Gastrocnemius medialis (tissue), 4 donors: ENCODE data around the gene ACSS2. TPM values are rescaled to one million over a fixed set of nuclear protein-coding genes. Genes with fewer than 3 reads are reported as not detected.

Experiments used
- ATAC-seq, 2 donors: fragments of 150-250 bp; one replicate each; pipeline ENCODE4 v1.9.1; 2016
- DNase-seq, 2 donors: peaks; one replicate each; pipeline ENCODE4 v3.0.0-alpha.2; 2019
- H3K27ac ChIP-seq, 4 donors: fragments of 200-600 bp; sonication (generic); 1 replicate in 1 of 4; 2 replicates in 3 of 4; pipeline ENCODE4 v1.5.1; 2016 to 2018; ENCODE audit warnings: mild to moderate bottlenecking in 2 of 4, moderate library complexity in 1 of 4
- H3K27me3 ChIP-seq, 3 donors: fragments of 200-600 bp; sonication (generic) in 2 of 3; 1 replicate in 1 of 3; 2 replicates in 2 of 3; pipeline versions ENCODE4 v1.5.1 to v1.6.0; 2016 to 2019; ENCODE audit warnings: mild to moderate bottlenecking in 1 of 3, moderate library complexity in 1 of 3
- H3K36me3 ChIP-seq, 2 donors: fragments of 200-600 bp; sonication (generic) in 1 of 2; one replicate each; pipeline ENCODE4 v1.5.1; 2017 to 2018
- H3K4me1 ChIP-seq, 2 donors: fragments of 200-600 bp; sonication (generic) in 1 of 2; one replicate each; pipeline ENCODE4 v1.5.1; 2016 to 2017; ENCODE audit warnings: mild to moderate bottlenecking in 2 of 2
- H3K4me3 ChIP-seq, 4 donors: fragments of 200-600 bp; sonication (generic) in 3 of 4; 1 replicate in 1 of 4; 2 replicates in 3 of 4; pipeline ENCODE4 v1.5.1; 2016 to 2019; ENCODE audit warnings: mild to moderate bottlenecking in 2 of 4
- H3K9me3 ChIP-seq, 3 donors: fragments of 200-600 bp; sonication (generic) in 2 of 3; 1 replicate in 1 of 3; 2 replicates in 2 of 3; pipeline ENCODE4 v1.5.1; 2016 to 2019
- CTCF ChIP-seq, 5 experiments: fragments of 450-650 bp in 3 of 5; fragments of 200-600 bp in 2 of 5; sonication (generic) in 2 of 5; IDR thresholded peaks in 4 of 5; conservative IDR thresholded peaks in 1 of 5; 1 replicate in 4 of 5; 2 replicates in 1 of 5; pipeline ENCODE4 v1.5.1; 2016 to 2019; ENCODE audit warnings: antibody characterized with exemption in 5 of 5, mild to moderate bottlenecking in 3 of 5, moderate library complexity in 3 of 5
- POLR2A ChIP-seq, 2 donors: fragments of 450-650 bp; IDR thresholded peaks; one replicate each; pipeline ENCODE4 v1.6.1; 2017; ENCODE audit warnings: antibody characterized with exemption in 2 of 2, mild to moderate bottlenecking in 2 of 2, moderate library complexity in 2 of 2
- in situ Hi-C, 4 donors: fragments of 200-750 bp; cut with MboI; loops; one replicate each; pipeline versions ENCODE4 v1.15.0 to v1.8.0; 2017; ENCODE audit warnings: low sequenced_read_pairs in 4 of 4
- intact Hi-C: fragments of 100-400 bp; cut with DNase I; formaldehyde crosslinking; loops from one replicate; pipeline ENCODE4 v1.15.1; 2023; ENCODE audit warnings: low total_unique reads
- total RNA-seq, 4 donors: library from RNA; depleted of rRNA; stranded (reverse); fragments of >200 nt; gene quantifications; one replicate each; pipeline versions ENCODE4 v1.1.0 to v1.2.3, GENCODE V29; 2016

The ACSS2 gene
- total RNA-seq, 4 donors from 2014 or later: 70.5 to 94.7 (median 88.1) TPM

- DNase-seq: no peak
- Histone ChIP-seq H3K9me3 (no peaks in the 10 kb centered on the region), H3K36me3 (no peaks in the 10 kb centered on the region), H3K27me3 (no peaks in the 10 kb centered on the region), H3K4me3 (no peak overlapping the region), H3K27ac (peak overlapping the region; percentile 21 to 68 (median 40)), H3K4me1 (peaks cover 29 to 53% of the 10 kb centered on the region in 2 donors)
- in situ Hi-C loops (no loop called here), intact Hi-C loops (no loop called here)
- TF ChIP-seq POLR2A (IDR thresholded peaks at IDR 0.05) (no peak), CTCF (IDR thresholded peaks at IDR 0.05 in 4 of 5, conservative IDR thresholded peaks at IDR 0.05 in 1 of 5) (no peak)
- ATAC-seq: peak; percentile 15 to 49
These were observed 71.6 kb downstream of the ACSS2 start for GRCh38 chr20:34948030-34948429.

GRCh38 chr20:34949120-34949519 is 72.7 kb downstream of the ACSS2 start:
- TF ChIP-seq CTCF (IDR thresholded peaks at IDR 0.05 in 4 of 5, conservative IDR thresholded peaks at IDR 0.05 in 1 of 5) (no peak), POLR2A (IDR thresholded peaks at IDR 0.05) (no peak)

GRCh38 chr20:34951252-34951651 is 74.8 kb downstream of the ACSS2 start:
- intact Hi-C loops: loop anchor here (10.0 kb wide), 1 partner anchor 144 kb away; the partner anchor contains the start of gene TRPC4AP
- peak overlapping the region; percentile 83 to 98 (median 91) for H3K27ac ChIP-seq
- no peaks in the 10 kb centered on the region for H3K27me3 ChIP-seq
- no peak overlapping the region for H3K4me3 ChIP-seq
- H3K36me3 ChIP-seq: no peaks in the 10 kb centered on the region
- ATAC-seq (peak; percentile 56 to 58), DNase-seq (no peak)
- no peaks in the 10 kb centered on the region for H3K9me3 ChIP-seq
- in situ Hi-C loops: no loop called here
- peaks cover 24 to 62% of the 10 kb centered on the region in 2 donors for H3K4me1 ChIP-seq
- no peak for TF ChIP-seq POLR2A (IDR thresholded peaks at IDR 0.05)
- no peak for TF ChIP-seq CTCF (IDR thresholded peaks at IDR 0.05 in 4 of 5, conservative IDR thresholded peaks at IDR 0.05 in 1 of 5)

More at GRCh38 chr20:34949120-34949519, 72.7 kb downstream of the ACSS2 start:
- no peak overlapping the region for H3K4me3 ChIP-seq
- peaks cover 20 to 59% of the 10 kb centered on the region in 2 donors for H3K4me1 ChIP-seq
- no peak for DNase-seq
- intact Hi-C loops: no loop called here
- no peak for ATAC-seq
- in situ Hi-C loops: no loop called here
- no peaks in the 10 kb centered on the region for H3K36me3 ChIP-seq
- H3K9me3 ChIP-seq: no peaks in the 10 kb centered on the region
- no peak overlapping the region for H3K27ac ChIP-seq
- no peaks in the 10 kb centered on the region for H3K27me3 ChIP-seq

GRCh38 chr20:34951652-34952051 is 75.2 kb downstream of the ACSS2 start:
- in situ Hi-C loops (no loop called here), intact Hi-C loops (loop anchor here (10.0 kb wide), 1 partner anchor 143 kb away; the partner anchor contains the start of gene TRPC4AP)
- TF ChIP-seq CTCF (IDR thresholded peaks at IDR 0.05 in 4 of 5, conservative IDR thresholded peaks at IDR 0.05 in 1 of 5) (no peak), POLR2A (IDR thresholded peaks at IDR 0.05) (no peak)
- Histone ChIP-seq H3K36me3 (no peaks in the 10 kb centered on the region), H3K27me3 (no peaks in the 10 kb centered on the region), H3K4me1 (peaks cover 27 to 63% of the 10 kb centered on the region in 2 donors), H3K9me3 (no peaks in the 10 kb centered on the region), H3K27ac (peak overlapping the region; percentile 83 to 98 (median 91)), H3K4me3 (no peak overlapping the region)
- ATAC-seq: peak in 1 of 2 donors; percentile 0
- peak in 1 of 2 donors; percentile 54 for DNase-seq

- H3K27me3 ChIP-seq: no peaks in the 10 kb centered on the region
- no peaks in the 10 kb centered on the region for H3K36me3 ChIP-seq
- intact Hi-C loops (loop anchor here (10.0 kb wide), 1 partner anchor 142 kb away; the partner anchor contains the start of gene TRPC4AP), in situ Hi-C loops (no loop called here)
- no peaks in the 10 kb centered on the region for H3K9me3 ChIP-seq
- H3K4me1 ChIP-seq: peaks cover 27 to 65% of the 10 kb centered on the region in 2 donors
- H3K4me3 ChIP-seq: no peak overlapping the region
- ATAC-seq (no peak), DNase-seq (no peak)
- H3K27ac ChIP-seq: peak overlapping the region; percentile 83 to 98 (median 91)
- TF ChIP-seq CTCF (IDR thresholded peaks at IDR 0.05 in 4 of 5, conservative IDR thresholded peaks at IDR 0.05 in 1 of 5) (no peak), POLR2A (IDR thresholded peaks at IDR 0.05) (no peak)
These were observed 76.3 kb downstream of the ACSS2 start for GRCh38 chr20:34952671-34953070.
